PC-9 (cell line): ENCODE results near the gene FBXO38. TPM values are rescaled to one million over a fixed set of nuclear protein-coding genes. Genes with fewer than 3 reads are reported as not detected.
A peak's percentile ranks its signal among the peaks of the same experiment; 100 is the strongest.

Source experiments
- BruUV-seq: library from RNA; stranded (reverse); fragments of 400-500 nt; replicated peaks from 2 replicates; lab custom pipeline; 2021; lab: Mats Ljungman, UMichigan
- CTCF ChIA-PET: fragments of 300-600 bp; sonication (Branson Sonifier 250); formaldehyde crosslinking; loops from one replicate; lab custom pipeline; 2022; ENCODE audit warnings: antibody characterized with exemption; lab: Charles Lee
- POLR2A ChIA-PET: fragments of 300-600 bp; sonication (Branson Sonifier 250); formaldehyde crosslinking; loops from one replicate; lab custom pipeline; 2022; ENCODE audit warnings: antibody characterized with exemption; ENCODE audit not compliant: unreplicated experiment; lab: Charles Lee
- DNase-seq, 2 experiments: peaks; one replicate each; pipeline versions ENCODE4 v3.0.0 to v3.0.0-alpha.2; 2015 to 2022; ENCODE audit warnings: mixed read lengths in 1 of 2
- H2AFZ ChIP-seq: fragments of 200-600 bp; sonication (generic); 2 replicates; pipeline ENCODE4 v1.8.1; 2017; ENCODE audit warnings: antibody characterized with exemption
- H3F3A ChIP-seq: fragments of 200-600 bp; sonication (generic); 2 replicates; pipeline ENCODE4 v1.8.1; 2017; ENCODE audit warnings: antibody characterized with exemption, mild to moderate bottlenecking, low read depth; ENCODE audit not compliant: insufficient read depth
- H3K27ac ChIP-seq: fragments of 200-600 bp; sonication (generic); 2 replicates; pipeline ENCODE4 v1.6.1; 2016; ENCODE audit warnings: mixed run types
- H3K27me3 ChIP-seq: fragments of 200-600 bp; sonication (generic); 2 replicates; pipeline ENCODE4 v1.6.1; 2016; ENCODE audit warnings: low read depth, mixed run types; ENCODE audit not compliant: insufficient read depth
- H3K36me3 ChIP-seq: fragments of 200-600 bp; sonication (generic); 2 replicates; pipeline ENCODE4 v1.6.1; 2016; ENCODE audit warnings: low read depth, mixed run types
- H3K4me1 ChIP-seq: fragments of 200-600 bp; sonication (generic); replicated peaks from 2 replicates; pipeline ENCODE4 v1.6.1; 2016; ENCODE audit warnings: mixed run types; ENCODE audit not compliant: insufficient read depth
- H3K4me2 ChIP-seq: fragments of 200-600 bp; sonication (generic); 2 replicates; pipeline ENCODE4 v1.6.1; 2017; ENCODE audit warnings: mixed run types
- H3K4me3 ChIP-seq: fragments of 200-600 bp; sonication (generic); 2 replicates; pipeline ENCODE4 v1.6.1; 2016; ENCODE audit warnings: mixed run types
- H3K79me2 ChIP-seq: fragments of 200-600 bp; sonication (generic); 2 replicates; pipeline ENCODE4 v1.6.1; 2017; ENCODE audit warnings: low read depth, mixed run types
- H3K9me2 ChIP-seq: fragments of 200-600 bp; sonication (generic); 2 replicates; pipeline ENCODE4 v1.8.1; 2017; ENCODE audit warnings: mild to moderate bottlenecking; ENCODE audit not compliant: insufficient read depth
- H3K9me3 ChIP-seq: fragments of 200-600 bp; sonication (generic); 2 replicates; pipeline ENCODE4 v1.8.1; 2016; ENCODE audit warnings: low read depth; ENCODE audit not compliant: insufficient read depth
- H4K20me1 ChIP-seq: fragments of 200-600 bp; sonication (generic); 2 replicates; pipeline ENCODE4 v1.8.1; 2017; ENCODE audit not compliant: insufficient read depth
- CTCF ChIP-seq: fragments of 200-600 bp; sonication (generic); conservative IDR thresholded peaks from 2 replicates; pipeline ENCODE4 v1.6.1; 2017; ENCODE audit warnings: mixed run types, antibody characterized with exemption, mild to moderate bottlenecking, moderate library complexity
- EZH2 ChIP-seq: fragments of 200-600 bp; sonication (generic); IDR thresholded peaks from 2 replicates; pipeline ENCODE4 v1.8.0; 2017; ENCODE audit warnings: antibody characterized with exemption, low read depth
- intact Hi-C: fragments of 100-400 bp; cut with micrococcal nuclease; formaldehyde crosslinking; loops from one replicate; pipeline ENCODE4 v1.10.0; 2022; ENCODE audit not compliant: unreplicated experiment
- total RNA-seq: library from RNA; stranded (reverse); gene quantifications from 2 replicates; pipeline ENCODE4 v1.2.3, GENCODE V29; 2021

FBXO38 gene
- total RNA-seq, 1 experiment from 2014 or later, result 49.8 TPM

- H3K27ac ChIP-seq, result no peak overlapping the region
Observed at GRCh38 chr5:148347706-148348105, 36.1 kb upstream of the FBXO38 start.

GRCh38 chr5:148352696-148353095 is 31.1 kb upstream of the FBXO38 start:
- Histone ChIP-seq H4K20me1 (no peaks in the 10 kb centered on the region), H3K4me1 (no peaks in the 10 kb centered on the region), H3K27ac (no peak overlapping the region), H3K9me2 (no peaks in the 10 kb centered on the region), H3F3A (no peaks in the 10 kb centered on the region), H3K36me3 (no peaks in the 10 kb centered on the region), H3K4me3 (no peak overlapping the region), H3K4me2 (no peak overlapping the region), H3K27me3 (no peaks in the 10 kb centered on the region), H3K9me3 (no peaks in the 10 kb centered on the region), H3K79me2 (no peaks in the 10 kb centered on the region), H2AFZ (no peak overlapping the region)
- ChIA-PET CTCF (no interaction called here), POLR2A (no interaction called here)
- TF ChIP-seq EZH2, result no peak
- TF ChIP-seq CTCF, result no peak
- intact Hi-C loops, result loop anchor here (5.0 to 10.0 kb wide), 2 partner anchors 60 to 408 kb away; no protein-coding TSS in a partner anchor
- DNase-seq, result no peak
- BruUV-seq, result no TSS peak

More at GRCh38 chr5:148347706-148348105, 36.1 kb upstream of the FBXO38 start:
- Histone ChIP-seq H3K4me2 (no peak overlapping the region), H3K36me3 (no peaks in the 10 kb centered on the region), H3K4me1 (peaks cover 13% of the 10 kb centered on the region), H3K27me3 (no peaks in the 10 kb centered on the region), H3K79me2 (no peaks in the 10 kb centered on the region), H3K9me3 (no peaks in the 10 kb centered on the region), H3K4me3 (no peak overlapping the region), H3F3A (peaks cover 7% of the 10 kb centered on the region), H2AFZ (no peak overlapping the region), H4K20me1 (no peaks in the 10 kb centered on the region), H3K9me2 (no peaks in the 10 kb centered on the region)
- ChIA-PET POLR2A (no interaction called here), CTCF (interaction anchor here (0.7 kb wide), 1 partner anchor 65 kb away, joined by 4 read pairs; no protein-coding TSS in a partner anchor)
- no peak for DNase-seq
- TF ChIP-seq CTCF (no peak), EZH2 (no peak)
- BruUV-seq, result no TSS peak
- intact Hi-C loops, result no loop called here

GRCh38 chr5:148353634-148354033 is 30.1 kb upstream of the FBXO38 start:
- no peaks in the 10 kb centered on the region for H3K9me2 ChIP-seq
- H3K27ac ChIP-seq, result no peak overlapping the region
- H3K9me3 ChIP-seq, result no peaks in the 10 kb centered on the region
- no peak for DNase-seq
- H3K4me3 ChIP-seq, result no peak overlapping the region
- H3K27me3 ChIP-seq, result no peaks in the 10 kb centered on the region
- no peaks in the 10 kb centered on the region for H3K79me2 ChIP-seq
- intact Hi-C loops, result loop anchor here (5.0 to 10.0 kb wide), 2 partner anchors 61 to 409 kb away; no protein-coding TSS in a partner anchor
- no peak overlapping the region for H3K4me2 ChIP-seq
- H3K36me3 ChIP-seq, result no peaks in the 10 kb centered on the region
- no TSS peak for BruUV-seq
- no peaks in the 10 kb centered on the region for H4K20me1 ChIP-seq
- H2AFZ ChIP-seq, result no peak overlapping the region
- ChIA-PET POLR2A (no interaction called here), CTCF (no interaction called here)
- H3F3A ChIP-seq, result no peaks in the 10 kb centered on the region
- H3K4me1 ChIP-seq, result no peaks in the 10 kb centered on the region
- TF ChIP-seq CTCF (peak; percentile 49), EZH2 (no peak)
